ENCODE results near the gene RTKN.

RTKN gene

GRCh38 chr2:74378007-74378406, 63.7 kb downstream of the RTKN start:
- H3K4me1 ChIP-seq (ENCODE audit: control insufficient read depth, insufficient read depth, low read length), result peaks cover 21% of the 10 kb centered on the region
- no peak overlapping the region for H3K4me3 ChIP-seq (ENCODE audit: low read depth, low read length)
- H3K36me3 ChIP-seq (ENCODE audit: control insufficient read depth, insufficient read depth, low read length), result peaks cover 7% of the 10 kb centered on the region
- H3K9me3 ChIP-seq (ENCODE audit: control insufficient read depth, insufficient read depth, low read length), result no peaks in the 10 kb centered on the region
- H3K27me3 ChIP-seq (ENCODE audit: control insufficient read depth, insufficient read depth, low read length), result no peaks in the 10 kb centered on the region
- H3K9ac ChIP-seq (ENCODE audit: low read depth, low read length), result no peak overlapping the region

- Histone ChIP-seq H3K9me3 (ENCODE audit: control insufficient read depth, insufficient read depth, low read length) (no peaks in the 10 kb centered on the region), H3K36me3 (ENCODE audit: control insufficient read depth, insufficient read depth, low read length) (peaks cover 9% of the 10 kb centered on the region), H3K4me1 (ENCODE audit: control insufficient read depth, insufficient read depth, low read length) (peaks cover 25% of the 10 kb centered on the region)
These were observed 65.9 kb downstream of the RTKN start for GRCh38 chr2:74375838-74376237.

More at GRCh38 chr2:74375838-74376237, 65.9 kb downstream of the RTKN start:
- no peak overlapping the region for H3K9ac ChIP-seq (ENCODE audit: low read depth, low read length)
- H3K4me3 ChIP-seq (ENCODE audit: low read depth, low read length), result no peak overlapping the region
- H3K27me3 ChIP-seq (ENCODE audit: control insufficient read depth, insufficient read depth, low read length), result no peaks in the 10 kb centered on the region

Measured in iPS-15b (cell line).